ENCODE data around the gene MSRB3.

The MSRB3 gene

GRCh38 chr12:65318186-65318685, 39.8 kb downstream of the MSRB3 start:
- H4K91ac ChIP-seq (ENCODE audit: low read depth, low read length, poor library complexity): no peak overlapping the region
- H2BK15ac ChIP-seq (ENCODE audit: low read length): no peak overlapping the region
- H3K36me3 ChIP-seq (replicated peaks in 1 of 2; ENCODE audit: control insufficient read depth in 2 of 2, insufficient read depth in 2 of 2, low read length in 2 of 2): no peaks in the 10 kb centered on the region
- H3K27ac ChIP-seq (replicated peaks; ENCODE audit: low read length): no peak overlapping the region
- no peaks in the 10 kb centered on the region for H3K79me1 ChIP-seq (ENCODE audit: low read depth, low read length)
- no peak overlapping the region for H3K4me3 ChIP-seq (ENCODE audit: low read length in 2 of 2)
- WGBS, 2 donors (ENCODE audit: extremely low coverage in 2 of 2, insufficient read length in 2 of 2, insufficient replicate concordance in 1 of 2): no CpG with 5 or more reads among the region's 4 CpGs
- no peak overlapping the region for H2AFZ ChIP-seq (ENCODE audit: low read length)
- no peak overlapping the region for H2AK5ac ChIP-seq (ENCODE audit: low read depth, low read length)
- H3K9me3 ChIP-seq (replicated peaks in 1 of 2; ENCODE audit: control insufficient read depth in 2 of 2, insufficient read depth in 1 of 2, low read depth in 1 of 2, low read length in 2 of 2): no peaks in the 10 kb centered on the region
- H2BK12ac ChIP-seq (ENCODE audit: low read length): no peak overlapping the region
- H3K18ac ChIP-seq (ENCODE audit: low read length): no peak overlapping the region
- H3K4me2 ChIP-seq (ENCODE audit: insufficient read depth, low read length, poor library complexity, severe bottlenecking): no peak overlapping the region
- H3K27me3 ChIP-seq (ENCODE audit: control insufficient read depth in 3 of 3, insufficient read depth in 3 of 3, low read depth in 1 of 3, low read length in 3 of 3): no peaks in the 10 kb centered on the region
- no peak overlapping the region for H3K4ac ChIP-seq (ENCODE audit: low read length)
- no peak overlapping the region for H4K8ac ChIP-seq (ENCODE audit: low read depth, low read length)
- no peak overlapping the region for H2BK120ac ChIP-seq (ENCODE audit: low read depth, low read length)
- H3K9ac ChIP-seq (ENCODE audit: low read depth, low read length, poor library complexity): no peak overlapping the region
- H2BK5ac ChIP-seq (ENCODE audit: low read length): no peak overlapping the region
- no peak overlapping the region for H3K14ac ChIP-seq (ENCODE audit: low read length)
- no peaks in the 10 kb centered on the region for H3K4me1 ChIP-seq (ENCODE audit: control insufficient read depth in 2 of 2, insufficient read depth in 1 of 2, low read depth in 1 of 2, low read length in 2 of 2)
- no peak overlapping the region for H3K23ac ChIP-seq (ENCODE audit: low read depth, low read length, poor library complexity)
- no peak for DNase-seq (ENCODE audit: low spot score)

- no peak overlapping the region for H3K4me3 ChIP-seq (ENCODE audit: low read length in 2 of 2)
- H3K23ac ChIP-seq (ENCODE audit: low read depth, low read length, poor library complexity): no peak overlapping the region
- H3K4me2 ChIP-seq (ENCODE audit: insufficient read depth, low read length, poor library complexity, severe bottlenecking): no peak overlapping the region
- no peak overlapping the region for H2AK5ac ChIP-seq (ENCODE audit: low read depth, low read length)
- H2BK12ac ChIP-seq (ENCODE audit: low read length): no peak overlapping the region
- H3K4ac ChIP-seq (ENCODE audit: low read length): no peak overlapping the region
- H2BK5ac ChIP-seq (ENCODE audit: low read length): no peak overlapping the region
- no CpG with 5 or more reads among the region's 3 CpGs for WGBS, 2 donors (ENCODE audit: extremely low coverage in 2 of 2, insufficient read length in 2 of 2, insufficient replicate concordance in 1 of 2)
- H3K18ac ChIP-seq (ENCODE audit: low read length): no peak overlapping the region
- H3K9me3 ChIP-seq (replicated peaks in 1 of 2; ENCODE audit: control insufficient read depth in 2 of 2, insufficient read depth in 1 of 2, low read depth in 1 of 2, low read length in 2 of 2): no peaks in the 10 kb centered on the region
- H3K27ac ChIP-seq (replicated peaks; ENCODE audit: low read length): no peak overlapping the region
- no peak overlapping the region for H2AFZ ChIP-seq (ENCODE audit: low read length)
- no peak overlapping the region for H2BK120ac ChIP-seq (ENCODE audit: low read depth, low read length)
- H4K91ac ChIP-seq (ENCODE audit: low read depth, low read length, poor library complexity): no peak overlapping the region
- no peak overlapping the region for H2BK15ac ChIP-seq (ENCODE audit: low read length)
- H3K79me1 ChIP-seq (ENCODE audit: low read depth, low read length): no peaks in the 10 kb centered on the region
- no peak overlapping the region for H3K14ac ChIP-seq (ENCODE audit: low read length)
- H3K36me3 ChIP-seq (replicated peaks in 1 of 2; ENCODE audit: control insufficient read depth in 2 of 2, insufficient read depth in 2 of 2, low read length in 2 of 2): no peaks in the 10 kb centered on the region
- DNase-seq (ENCODE audit: low spot score): no peak
- H3K27me3 ChIP-seq (ENCODE audit: control insufficient read depth in 3 of 3, insufficient read depth in 3 of 3, low read depth in 1 of 3, low read length in 3 of 3): no peaks in the 10 kb centered on the region
- no peak overlapping the region for H3K9ac ChIP-seq (ENCODE audit: low read depth, low read length, poor library complexity)
- no peaks in the 10 kb centered on the region for H3K4me1 ChIP-seq (ENCODE audit: control insufficient read depth in 2 of 2, insufficient read depth in 1 of 2, low read depth in 1 of 2, low read length in 2 of 2)
- no peak overlapping the region for H4K8ac ChIP-seq (ENCODE audit: low read depth, low read length)
Measured at GRCh38 chr12:65319688-65320200, 41.3 kb downstream of the MSRB3 start.

- Histone ChIP-seq H2AK5ac (ENCODE audit: low read depth, low read length) (no peak overlapping the region), H3K9ac (ENCODE audit: low read depth, low read length, poor library complexity) (no peak overlapping the region), H2AFZ (ENCODE audit: low read length) (no peak overlapping the region), H3K14ac (ENCODE audit: low read length) (no peak overlapping the region), H2BK15ac (ENCODE audit: low read length) (no peak overlapping the region), H3K36me3 (replicated peaks in 1 of 2; ENCODE audit: control insufficient read depth in 2 of 2, insufficient read depth in 2 of 2, low read length in 2 of 2) (no peaks in the 10 kb centered on the region), H3K18ac (ENCODE audit: low read length) (no peak overlapping the region), H3K4me3 (ENCODE audit: low read length in 2 of 2) (no peak overlapping the region), H2BK120ac (ENCODE audit: low read depth, low read length) (no peak overlapping the region), H3K23ac (ENCODE audit: low read depth, low read length, poor library complexity) (no peak overlapping the region), H4K91ac (ENCODE audit: low read depth, low read length, poor library complexity) (no peak overlapping the region), H2BK12ac (ENCODE audit: low read length) (no peak overlapping the region), H3K27ac (replicated peaks; ENCODE audit: low read length) (no peak overlapping the region), H3K79me1 (ENCODE audit: low read depth, low read length) (no peaks in the 10 kb centered on the region), H3K27me3 (ENCODE audit: control insufficient read depth in 3 of 3, insufficient read depth in 3 of 3, low read depth in 1 of 3, low read length in 3 of 3) (no peaks in the 10 kb centered on the region), H3K4me1 (ENCODE audit: control insufficient read depth in 2 of 2, insufficient read depth in 1 of 2, low read depth in 1 of 2, low read length in 2 of 2) (peaks cover 3 to 5% of the 10 kb centered on the region in 2 donors), H4K8ac (ENCODE audit: low read depth, low read length) (no peak overlapping the region), H3K9me3 (replicated peaks in 1 of 2; ENCODE audit: control insufficient read depth in 2 of 2, insufficient read depth in 1 of 2, low read depth in 1 of 2, low read length in 2 of 2) (no peaks in the 10 kb centered on the region), H3K4ac (ENCODE audit: low read length) (no peak overlapping the region), H2BK5ac (ENCODE audit: low read length) (no peak overlapping the region), H3K4me2 (ENCODE audit: insufficient read depth, low read length, poor library complexity, severe bottlenecking) (no peak overlapping the region)
- WGBS, 2 donors (ENCODE audit: extremely low coverage in 2 of 2, insufficient read length in 2 of 2, insufficient replicate concordance in 1 of 2): no CpG with 5 or more reads among the region's 5 CpGs
- no peak for DNase-seq (ENCODE audit: low spot score)
Measured at GRCh38 chr12:65323070-65323469, 44.6 kb downstream of the MSRB3 start.

- Histone ChIP-seq H2BK12ac (ENCODE audit: low read length) (no peak overlapping the region), H2AK5ac (ENCODE audit: low read depth, low read length) (no peak overlapping the region), H3K4ac (ENCODE audit: low read length) (no peak overlapping the region), H3K4me1 (ENCODE audit: control insufficient read depth in 2 of 2, insufficient read depth in 1 of 2, low read depth in 1 of 2, low read length in 2 of 2) (peaks cover 3 to 5% of the 10 kb centered on the region in 2 donors), H3K23ac (ENCODE audit: low read depth, low read length, poor library complexity) (no peak overlapping the region), H3K14ac (ENCODE audit: low read length) (no peak overlapping the region), H2BK5ac (ENCODE audit: low read length) (no peak overlapping the region), H3K79me1 (ENCODE audit: low read depth, low read length) (no peaks in the 10 kb centered on the region), H3K18ac (ENCODE audit: low read length) (no peak overlapping the region), H3K4me2 (ENCODE audit: insufficient read depth, low read length, poor library complexity, severe bottlenecking) (no peak overlapping the region), H3K27me3 (ENCODE audit: control insufficient read depth in 3 of 3, insufficient read depth in 3 of 3, low read depth in 1 of 3, low read length in 3 of 3) (no peaks in the 10 kb centered on the region), H4K8ac (ENCODE audit: low read depth, low read length) (no peak overlapping the region), H2BK120ac (ENCODE audit: low read depth, low read length) (no peak overlapping the region), H3K9ac (ENCODE audit: low read depth, low read length, poor library complexity) (no peak overlapping the region), H3K36me3 (replicated peaks in 1 of 2; ENCODE audit: control insufficient read depth in 2 of 2, insufficient read depth in 2 of 2, low read length in 2 of 2) (no peaks in the 10 kb centered on the region), H4K91ac (ENCODE audit: low read depth, low read length, poor library complexity) (no peak overlapping the region), H3K4me3 (ENCODE audit: low read length in 2 of 2) (no peak overlapping the region), H2AFZ (ENCODE audit: low read length) (no peak overlapping the region), H2BK15ac (ENCODE audit: low read length) (no peak overlapping the region), H3K9me3 (replicated peaks in 1 of 2; ENCODE audit: control insufficient read depth in 2 of 2, insufficient read depth in 1 of 2, low read depth in 1 of 2, low read length in 2 of 2) (no peaks in the 10 kb centered on the region), H3K27ac (replicated peaks; ENCODE audit: low read length) (no peak overlapping the region)
- WGBS, 2 donors (ENCODE audit: extremely low coverage in 2 of 2, insufficient read length in 2 of 2, insufficient replicate concordance in 1 of 2): no CpG with 5 or more reads among the region's 2 CpGs
- DNase-seq (ENCODE audit: low spot score): no peak
Measured at GRCh38 chr12:65324056-65324455, 45.6 kb downstream of the MSRB3 start.

All from neuronal stem cell (in vitro differentiated cells).